RWPE2 (cell line): Measurements from ENCODE around the gene BRAF.
"Not testable (repeated sequence)": the region's sequence is repeated elsewhere in the genome, so short reads cannot be mapped to it uniquely, and the experiment has no call there.

Experiments used
- ATAC-seq: fragments of 200-7000 bp; cut with Tn5 transposase; 3 replicates; pipeline ENCODE4 v1.9.1; 2021; ENCODE audit warnings: low read depth
- DNase-seq: peaks from one replicate; pipeline ENCODE4 v3.0.0-alpha.2; 2020; ENCODE audit warnings: low spot score
- H3K27ac ChIP-seq: fragments of 450-650 bp; 2 replicates; pipeline ENCODE4 v1.5.1; 2017; ENCODE audit warnings: mild to moderate bottlenecking; ENCODE audit not compliant: poor library complexity, severe bottlenecking
- H3K27me3 ChIP-seq: fragments of 250-450 bp; sonication (Bioruptor Pico); 2 replicates; pipeline ENCODE4 v1.5.1; 2021; ENCODE audit warnings: mild to moderate bottlenecking, moderate library complexity; ENCODE audit not compliant: insufficient read depth, poor library complexity, severe bottlenecking
- H3K36me3 ChIP-seq: fragments of 250-450 bp; sonication (Bioruptor Pico); 2 replicates; pipeline ENCODE4 v1.5.1; 2020; ENCODE audit warnings: low read depth, mild to moderate bottlenecking, moderate library complexity
- H3K4me1 ChIP-seq: fragments of 250-450 bp; sonication (Bioruptor Pico); 2 replicates; pipeline ENCODE4 v1.5.1; 2021; ENCODE audit warnings: mild to moderate bottlenecking, moderate library complexity; ENCODE audit not compliant: insufficient read depth, poor library complexity, severe bottlenecking
- H3K4me3 ChIP-seq: fragments of 250-450 bp; sonication (Bioruptor Pico); 2 replicates; pipeline ENCODE4 v1.5.1; 2021; ENCODE audit warnings: mild to moderate bottlenecking, moderate library complexity; ENCODE audit not compliant: severe bottlenecking
- H3K9me3 ChIP-seq: fragments of 250-450 bp; sonication (Bioruptor Pico); 2 replicates; pipeline ENCODE4 v1.5.1; 2021; ENCODE audit warnings: mild to moderate bottlenecking, moderate library complexity; ENCODE audit not compliant: severe bottlenecking
- TF ChIP-seq, protein P1 (sequence below): fragments of 450-650 bp; IDR thresholded peaks from one replicate; pipeline ENCODE4 v1.5.1; 2017; ENCODE audit warnings: mild to moderate bottlenecking, moderate library complexity; ENCODE audit not compliant: poor library complexity, severe bottlenecking

The BRAF gene

DNA sequence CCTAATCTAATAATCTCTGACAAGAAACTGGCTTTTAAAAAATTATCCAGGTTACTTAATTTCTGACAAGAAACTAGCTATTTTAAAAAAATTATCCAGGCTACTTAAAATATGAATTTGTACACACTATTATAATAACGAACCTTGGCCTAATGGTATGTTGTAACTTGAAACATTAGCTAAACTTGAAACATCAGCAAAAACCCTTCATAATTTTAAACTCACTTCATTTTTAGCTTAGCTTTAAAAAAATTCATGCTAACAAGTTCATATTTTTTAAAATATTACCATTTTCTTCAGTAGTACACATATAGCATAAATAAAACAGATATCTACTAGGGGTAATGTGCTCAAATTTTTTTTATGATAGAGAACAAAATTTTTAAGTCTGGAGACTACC is 35.6 kb downstream of the BRAF start:
- Histone ChIP-seq H3K4me1 (no peaks in the 10 kb centered on the region), H3K27me3 (no peaks in the 10 kb centered on the region), H3K9me3 (no peaks in the 10 kb centered on the region), H3K27ac (no peak overlapping the region), H3K36me3 (no peaks in the 10 kb centered on the region; the same call in 1 of the 2 replicates), H3K4me3 (no peak overlapping the region)
- no peak for DNase-seq
- no peak for ATAC-seq
- TF ChIP-seq, protein P1, sequence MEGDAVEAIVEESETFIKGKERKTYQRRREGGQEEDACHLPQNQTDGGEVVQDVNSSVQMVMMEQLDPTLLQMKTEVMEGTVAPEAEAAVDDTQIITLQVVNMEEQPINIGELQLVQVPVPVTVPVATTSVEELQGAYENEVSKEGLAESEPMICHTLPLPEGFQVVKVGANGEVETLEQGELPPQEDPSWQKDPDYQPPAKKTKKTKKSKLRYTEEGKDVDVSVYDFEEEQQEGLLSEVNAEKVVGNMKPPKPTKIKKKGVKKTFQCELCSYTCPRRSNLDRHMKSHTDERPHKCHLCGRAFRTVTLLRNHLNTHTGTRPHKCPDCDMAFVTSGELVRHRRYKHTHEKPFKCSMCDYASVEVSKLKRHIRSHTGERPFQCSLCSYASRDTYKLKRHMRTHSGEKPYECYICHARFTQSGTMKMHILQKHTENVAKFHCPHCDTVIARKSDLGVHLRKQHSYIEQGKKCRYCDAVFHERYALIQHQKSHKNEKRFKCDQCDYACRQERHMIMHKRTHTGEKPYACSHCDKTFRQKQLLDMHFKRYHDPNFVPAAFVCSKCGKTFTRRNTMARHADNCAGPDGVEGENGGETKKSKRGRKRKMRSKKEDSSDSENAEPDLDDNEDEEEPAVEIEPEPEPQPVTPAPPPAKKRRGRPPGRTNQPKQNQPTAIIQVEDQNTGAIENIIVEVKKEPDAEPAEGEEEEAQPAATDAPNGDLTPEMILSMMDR, result no peak

DNA sequence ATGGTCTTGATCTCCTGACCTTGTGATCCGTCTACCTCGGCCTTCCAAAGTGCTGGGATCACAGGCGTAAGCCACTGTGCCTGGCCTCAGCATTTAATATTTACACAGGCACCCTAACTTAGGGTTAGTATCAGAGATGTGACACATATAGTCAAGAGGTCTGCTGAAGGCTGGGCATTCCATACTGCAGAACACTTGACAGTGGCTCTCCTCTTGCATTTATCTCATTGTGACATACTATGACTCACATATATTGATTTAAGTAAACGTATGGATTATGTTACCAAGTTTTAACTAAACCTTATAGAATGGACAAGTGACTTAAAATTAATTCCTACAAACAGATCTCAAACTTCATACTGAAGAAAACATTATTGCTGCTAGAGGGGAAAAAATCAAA is 36.6 kb downstream of the BRAF start:
- DNase-seq, result no peak
- Histone ChIP-seq H3K36me3 (no peaks in the 10 kb centered on the region; the same call in 1 of the 2 replicates), H3K4me3 (no peak overlapping the region), H3K4me1 (no peaks in the 10 kb centered on the region), H3K27me3 (no peaks in the 10 kb centered on the region), H3K9me3 (no peaks in the 10 kb centered on the region), H3K27ac (no peak overlapping the region)
- ATAC-seq, result peak; percentile 58
- TF ChIP-seq, protein P1, result no peak

DNA sequence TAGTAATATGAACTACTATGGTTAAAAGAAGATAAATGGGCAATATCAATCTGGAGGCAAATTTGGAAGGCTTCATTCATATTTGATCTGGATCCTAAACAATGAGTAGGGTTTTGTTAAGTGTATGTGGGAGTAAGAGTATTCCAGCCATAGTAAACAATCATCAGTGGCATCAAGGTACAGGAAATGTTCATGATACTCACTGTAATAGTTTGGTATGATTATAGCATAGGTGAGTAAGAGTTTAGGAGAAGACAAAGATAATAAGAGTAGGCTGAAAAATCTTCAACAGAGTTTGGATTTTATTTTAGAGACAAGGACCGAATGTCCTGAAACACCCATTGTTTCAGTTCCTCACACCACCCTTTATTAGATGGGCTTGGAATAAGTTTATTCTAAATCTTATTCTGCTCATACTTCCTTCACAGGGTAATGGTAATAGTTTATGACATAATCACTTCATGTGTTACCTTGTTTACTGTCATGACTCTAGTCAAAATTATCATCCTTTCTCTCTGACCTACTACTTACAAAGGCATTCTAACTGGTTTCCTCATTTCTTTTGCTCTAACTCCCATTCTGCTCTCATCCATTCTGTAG is 38.9 kb downstream of the BRAF start:
- H3K4me1 ChIP-seq, result no peaks in the 10 kb centered on the region

DNA sequence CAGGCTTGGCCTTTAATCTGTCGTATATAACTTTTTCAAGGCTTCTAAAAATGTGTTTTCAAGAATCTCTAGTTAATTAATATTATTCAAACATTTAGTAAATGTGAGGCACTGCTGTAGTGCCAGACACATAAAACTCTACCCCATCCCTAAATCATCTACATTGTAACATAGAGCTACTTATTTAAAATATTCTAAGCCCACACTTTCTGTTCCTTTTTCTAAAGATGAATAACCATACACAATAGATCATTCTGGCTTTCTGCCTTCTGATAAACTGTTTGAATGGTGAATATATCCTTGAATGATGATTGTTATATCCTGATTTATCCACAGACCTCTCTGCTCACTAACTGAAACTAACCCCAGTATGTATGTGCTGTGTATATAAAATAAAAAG is 41.4 kb downstream of the BRAF start:
- H3K9me3 ChIP-seq, result no peaks in the 10 kb centered on the region
- H3K4me3 ChIP-seq, result no peak overlapping the region
- ATAC-seq (no peak), DNase-seq (no peak)
- no peak overlapping the region for H3K27ac ChIP-seq
- H3K27me3 ChIP-seq, result no peaks in the 10 kb centered on the region
- no peaks in the 10 kb centered on the region for H3K36me3 ChIP-seq
- TF ChIP-seq, protein P1, result no peak
- no peaks in the 10 kb centered on the region for H3K4me1 ChIP-seq

More for the DNA sequence above, 38.9 kb downstream of the BRAF start:
- TF ChIP-seq, protein P1, result no peak
- H3K9me3 ChIP-seq, result no peaks in the 10 kb centered on the region
- H3K4me3 ChIP-seq, result no peak overlapping the region
- no peaks in the 10 kb centered on the region for H3K27me3 ChIP-seq
- no peak overlapping the region for H3K27ac ChIP-seq
- DNase-seq, result no peak
- H3K36me3 ChIP-seq, result no peaks in the 10 kb centered on the region; the same call in 1 of the 2 replicates
- no peak for ATAC-seq

DNA sequence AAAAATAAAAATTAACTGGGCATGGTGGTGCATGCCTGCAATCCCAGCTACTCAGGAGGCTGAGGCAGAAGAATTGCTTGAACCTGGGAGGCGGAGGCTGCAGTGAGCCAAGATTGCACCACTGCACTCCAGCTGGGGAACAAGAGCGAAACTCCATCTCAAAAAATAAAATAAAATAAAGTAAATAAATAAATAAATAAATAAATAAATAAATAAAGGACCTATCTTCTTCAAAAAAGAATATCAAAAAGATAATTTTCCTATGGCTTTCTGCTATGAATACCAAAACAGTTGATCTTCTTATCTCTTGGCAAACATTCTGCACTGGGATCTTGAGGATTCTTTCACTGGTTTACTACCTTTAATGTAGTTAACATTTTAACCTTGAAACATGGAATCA is 41.9 kb downstream of the BRAF start:
- H3K9me3 ChIP-seq, H3K4me3 ChIP-seq, H3K27ac ChIP-seq, DNase-seq, H3K36me3 ChIP-seq, H3K27me3 ChIP-seq, H3K4me1 ChIP-seq, ATAC-seq: not testable (repeated sequence)
